Lung microvascular endothelial cell (primary cell): ENCODE results near the gene C6. TPM values are rescaled to one million over a fixed set of nuclear protein-coding genes. Genes with fewer than 3 reads are reported as not detected.

Experiments used
- DNase-seq, 2 donors: peaks; one replicate each; pipeline versions ENCODE4 v3.0.0 to v3.0.0-alpha.2; 2010; ENCODE audit warnings: low read depth in 2 of 2
- total RNA-seq: library from RNA; depleted of rRNA; stranded (reverse); fragments of >200 nt; gene quantifications from 2 replicates; pipeline ENCODE4 v1.2.1, GENCODE V29; 2014

C6 gene
- total RNA-seq, 1 donor from 2014 or later = not detected

DNA sequence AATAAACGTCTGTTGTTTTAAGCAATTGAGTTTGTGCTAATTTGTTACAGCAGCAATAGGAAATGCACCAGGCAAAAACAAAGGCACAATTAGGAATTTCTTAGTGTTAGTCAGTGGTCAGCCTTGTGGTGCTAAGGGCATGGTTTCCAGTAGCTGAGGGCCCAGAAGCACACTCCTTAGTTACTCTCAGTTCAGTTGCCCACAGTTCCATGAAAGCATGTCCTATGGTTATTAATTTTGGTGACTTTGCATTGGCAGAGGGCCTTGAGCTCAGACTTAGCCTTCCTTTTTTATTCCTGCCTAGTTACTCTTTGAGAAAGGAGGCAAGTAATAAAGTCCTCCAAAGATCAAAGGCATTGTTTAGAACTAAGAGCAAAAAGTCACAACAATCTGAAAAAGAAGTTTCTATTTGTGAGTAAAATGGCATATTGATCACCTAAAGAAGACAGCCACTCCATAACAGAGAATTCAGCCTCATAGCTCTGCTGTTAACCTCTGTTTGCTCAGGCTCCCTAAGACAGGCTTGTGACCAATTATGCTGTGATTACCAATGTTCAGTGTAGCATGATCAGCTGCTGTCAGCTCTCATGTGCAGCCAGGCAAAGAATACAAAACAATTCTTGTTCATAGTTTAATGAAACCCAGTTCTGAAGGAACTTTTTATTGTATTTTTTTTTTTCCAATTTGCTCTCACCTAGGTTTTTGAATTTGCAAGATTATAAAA lies 85.2 kb downstream of the C6 start:
- no peak for DNase-seq

- DNase-seq = no peak
Measured at GRCh38 chr5:41122459-41122858, 90.9 kb downstream of the C6 start.

DNA sequence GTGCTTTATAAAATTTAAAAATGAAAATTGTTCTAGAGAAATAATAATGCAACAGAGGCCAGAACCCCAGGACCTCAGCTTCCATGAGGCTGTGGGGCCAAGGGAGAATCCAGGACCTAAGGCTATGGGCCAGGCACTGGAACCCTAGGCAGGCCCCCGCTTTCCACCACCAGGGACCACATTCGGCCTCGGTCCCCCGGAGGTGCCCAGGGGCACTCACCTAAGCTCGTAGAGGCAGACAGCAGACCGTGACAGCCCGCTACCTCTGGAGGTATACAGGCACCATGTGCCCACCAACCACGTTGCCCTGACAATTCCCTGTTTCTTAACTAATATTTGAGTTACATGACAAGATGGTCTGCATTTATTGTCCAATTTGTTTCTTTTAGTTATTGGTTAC lies 92.7 kb downstream of the C6 start:
- DNase-seq = no peak

GRCh38 chr5:41118177-41118576 lies 95.2 kb downstream of the C6 start:
- DNase-seq = no peak

DNA sequence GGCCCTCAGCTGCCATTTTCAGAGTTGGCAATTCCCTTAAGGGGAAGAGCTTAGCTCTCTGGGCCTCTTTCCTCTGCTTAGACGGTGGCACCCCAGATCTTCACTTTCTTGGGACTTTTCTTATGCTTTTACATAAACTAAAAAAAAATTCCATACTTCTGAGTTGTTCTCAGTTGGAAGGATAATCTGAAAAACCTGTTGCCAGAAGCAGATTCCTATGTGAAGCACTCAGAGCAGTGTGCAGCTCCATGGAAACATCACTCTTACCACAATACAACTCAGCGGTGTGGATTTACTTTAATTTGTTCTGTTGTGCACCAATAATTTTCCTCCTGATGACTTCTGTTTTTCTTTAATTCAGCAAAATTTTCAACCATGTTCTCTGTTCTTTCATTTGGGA lies 98.1 kb downstream of the C6 start:
- DNase-seq = no peak

GRCh38 chr5:41112486-41113455 lies 100.6 kb downstream of the C6 start:
- DNase-seq = no peak

DNA sequence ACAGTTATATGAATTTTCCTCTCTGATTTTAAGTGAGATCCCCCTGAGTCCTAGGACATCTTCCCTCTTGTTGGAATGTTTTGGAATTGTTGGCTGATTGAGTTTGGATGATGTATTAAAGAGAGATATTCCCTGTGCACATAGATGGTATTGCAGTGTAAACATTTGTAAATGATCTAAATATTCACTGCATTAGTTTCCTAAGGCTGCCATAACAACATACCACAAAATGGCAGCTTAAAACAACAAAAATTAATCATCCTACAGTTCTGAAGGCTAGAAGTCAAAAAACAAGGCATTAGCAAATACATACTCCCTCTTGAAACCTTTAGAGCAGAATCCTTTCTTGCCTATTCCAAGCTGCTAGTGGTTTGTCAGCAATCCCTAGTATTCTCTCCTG lies 104.1 kb downstream of the C6 start:
- no peak for DNase-seq

GRCh38 chr5:41102341-41102740 lies 111.0 kb downstream of the C6 start:
- DNase-seq = no peak

DNA sequence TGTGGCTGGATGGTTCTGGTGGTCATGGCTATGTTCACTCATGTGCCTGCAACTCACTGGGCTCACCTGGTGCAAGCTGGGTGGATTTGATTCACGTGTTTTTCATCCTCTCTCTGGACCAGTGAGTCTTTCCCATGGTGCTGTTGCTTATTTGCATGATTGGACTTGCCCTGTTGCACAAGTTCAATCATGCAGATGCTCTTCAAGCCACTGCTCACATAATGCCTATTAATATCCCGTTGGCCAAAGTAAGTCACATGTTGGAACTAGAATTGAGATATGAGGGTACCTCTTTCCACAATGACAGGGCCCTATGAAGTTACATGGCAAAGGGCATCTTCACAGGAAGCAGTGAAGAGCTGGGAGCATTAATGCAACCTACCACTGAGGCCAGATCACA lies 115.7 kb downstream of the C6 start:
- DNase-seq = no peak

DNA sequence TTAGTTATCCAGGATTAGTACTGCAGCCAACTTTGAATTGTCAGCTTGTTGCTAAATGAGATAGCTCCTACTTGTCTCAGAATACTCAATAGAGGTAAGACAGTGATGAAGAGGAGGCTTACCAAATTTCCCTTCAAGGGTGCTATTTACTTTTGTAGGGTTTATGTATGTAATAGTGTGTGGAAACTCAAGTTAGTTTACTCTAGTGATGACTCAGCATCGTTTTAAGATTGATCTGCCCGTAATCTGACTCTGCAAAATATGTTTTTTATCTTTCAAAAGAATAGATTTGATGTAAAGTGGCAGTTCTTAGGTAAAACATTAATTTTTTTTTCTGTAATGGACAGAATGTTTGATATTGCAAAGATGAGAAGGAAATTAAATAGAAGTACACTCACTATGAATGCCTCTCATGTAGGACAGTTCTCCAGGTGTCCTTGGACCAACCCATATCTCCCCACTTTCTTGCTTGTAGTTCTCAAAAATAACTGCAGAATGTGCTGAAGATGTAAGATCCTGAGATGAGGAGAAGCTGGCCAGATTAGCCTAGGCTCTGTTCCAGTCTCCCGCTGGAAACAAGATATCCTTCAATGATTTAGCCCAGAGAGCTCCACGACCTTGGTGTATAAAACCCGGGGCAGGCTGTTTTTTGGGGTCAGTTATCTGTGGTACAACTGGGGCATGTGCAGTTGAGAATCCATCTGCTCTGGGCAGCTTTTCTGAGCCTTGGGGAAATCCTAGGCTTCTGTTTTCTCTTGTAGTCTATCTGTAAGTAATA lies 117.8 kb downstream of the C6 start:
- DNase-seq = no peak

DNA sequence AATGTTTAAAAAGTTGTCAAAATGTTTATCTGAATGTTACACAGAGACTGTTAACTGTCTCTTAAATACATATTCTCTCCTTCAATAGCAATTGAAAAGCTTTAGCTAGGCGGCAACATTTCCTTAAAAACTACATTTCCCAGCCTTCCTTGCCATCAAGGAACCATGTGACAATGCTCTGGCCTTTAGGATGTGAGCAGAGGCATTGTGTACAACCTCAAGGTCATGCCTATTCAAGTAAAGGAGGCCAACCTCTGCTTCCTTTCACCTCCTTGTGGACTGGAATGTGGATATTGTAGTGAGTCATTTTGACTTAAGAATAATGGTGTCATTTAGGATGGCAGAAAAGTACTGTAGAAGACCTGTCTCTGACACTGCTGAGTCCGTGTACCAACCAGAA lies 118.5 kb downstream of the C6 start:
- DNase-seq = no peak

DNA sequence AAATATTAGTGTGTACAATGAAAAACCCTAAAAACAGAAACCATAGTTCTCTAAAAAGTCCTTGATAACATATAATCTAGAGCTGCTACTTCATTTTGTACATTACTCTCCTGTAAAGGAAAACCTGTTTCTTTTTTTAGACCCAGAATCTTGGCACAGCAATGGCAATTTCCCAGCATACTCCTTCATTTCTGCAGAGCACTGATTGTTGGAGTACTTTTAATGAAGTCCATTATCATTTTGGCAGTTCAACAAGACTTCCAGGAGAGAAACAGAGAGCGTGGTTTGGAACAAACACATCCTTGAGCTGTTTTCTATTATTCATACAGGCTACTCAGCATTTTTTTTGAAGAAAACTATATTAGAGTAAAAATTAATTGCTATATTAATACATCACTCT lies 119.5 kb downstream of the C6 start:
- DNase-seq = no peak

Other genes starting within 250 kb of the C6 start
- not detected in 2 replicates for gene MROH2B, start 142.2 kb downstream of the C6 start, total RNA-seq